Liver (tissue), 9 donors: ENCODE measurements around the gene MAIP1. TPM values are rescaled to one million over a fixed set of nuclear protein-coding genes. Genes with fewer than 3 reads are reported as not detected.

Source experiments
- DNase-seq: peaks from one replicate; pipeline ENCODE4 v3.0.0-alpha.2; 2017; ENCODE audit warnings: low spot score
- H3K27ac ChIP-seq, 2 donors: one replicate each; pipeline ENCODE4 v1.7.0; 2013; ENCODE audit warnings: inconsistent platforms in 2 of 2, low read length in 2 of 2, control low read depth in 1 of 2, low read depth in 1 of 2, mild to moderate bottlenecking in 1 of 2
- H3K27me3 ChIP-seq, 4 donors: one replicate each; pipeline versions ENCODE4 v1.6.1 to v1.7.0; 2013; ENCODE audit warnings: low read length in 3 of 4, inconsistent platforms in 1 of 4, mild to moderate bottlenecking in 1 of 4, moderate library complexity in 1 of 4; ENCODE audit not compliant: control insufficient read depth in 4 of 4, insufficient read depth in 4 of 4
- H3K36me3 ChIP-seq, 4 donors: one replicate each; pipeline versions ENCODE4 v1.6.1 to v1.7.0; 2013; ENCODE audit warnings: low read length in 3 of 4, mild to moderate bottlenecking in 3 of 4, low read depth in 1 of 4, moderate library complexity in 1 of 4; ENCODE audit not compliant: control insufficient read depth in 4 of 4, insufficient read depth in 3 of 4
- H3K4me1 ChIP-seq, 4 donors: one replicate each; pipeline versions ENCODE4 v1.6.1 to v1.7.0; 2013; ENCODE audit warnings: low read length in 3 of 4, mild to moderate bottlenecking in 3 of 4, moderate library complexity in 1 of 4; ENCODE audit not compliant: control insufficient read depth in 4 of 4, insufficient read depth in 4 of 4
- H3K4me3 ChIP-seq, 3 donors: one replicate each; pipeline versions ENCODE4 v1.6.1 to v1.7.0; 2013; ENCODE audit warnings: low read length in 3 of 3, control low read depth in 1 of 3, low read depth in 1 of 3, mild to moderate bottlenecking in 1 of 3
- H3K9ac ChIP-seq, 2 donors: one replicate each; pipeline ENCODE4 v1.7.0; 2013; ENCODE audit warnings: low read length in 2 of 2, mild to moderate bottlenecking in 2 of 2, moderate library complexity in 2 of 2, control low read depth in 1 of 2, low read depth in 1 of 2
- H3K9me3 ChIP-seq, 4 donors: one replicate each; pipeline versions ENCODE4 v1.6.1 to v1.7.0; 2013; ENCODE audit warnings: low read length in 3 of 4; ENCODE audit not compliant: control insufficient read depth in 4 of 4
- ATF3 ChIP-seq: IDR thresholded peaks from 2 replicates; pipeline ENCODE4 v1.6.1; 2016; ENCODE audit warnings: antibody characterized with exemption
- CTCF ChIP-seq: fragments of 150-350 bp; IDR thresholded peaks from 2 replicates; pipeline ENCODE4 v1.5.1; 2017; ENCODE audit warnings: improper control_type of control experiment, low read depth, low read length; ENCODE audit not compliant: missing input control
- EGR1 ChIP-seq, 2 donors: IDR thresholded peaks; 2 replicates each; pipeline ENCODE4 v1.6.1; 2016 to 2018; ENCODE audit warnings: antibody characterized with exemption in 2 of 2, low read depth in 2 of 2
- FOXA1 ChIP-seq: IDR thresholded peaks from 2 replicates; pipeline ENCODE4 v1.6.1; 2016; ENCODE audit warnings: antibody characterized with exemption
- FOXA2 ChIP-seq: IDR thresholded peaks from 2 replicates; pipeline ENCODE4 v1.6.1; 2016; ENCODE audit warnings: antibody characterized with exemption
- GABPA ChIP-seq, 2 donors: IDR thresholded peaks in 1 of 2; conservative IDR thresholded peaks in 1 of 2; 2 replicates each; pipeline ENCODE4 v1.6.1; 2016; ENCODE audit warnings: antibody characterized with exemption in 2 of 2, mild to moderate bottlenecking in 1 of 2, moderate library complexity in 1 of 2
- HNF4A ChIP-seq, 2 donors: conservative IDR thresholded peaks; 2 replicates each; pipeline ENCODE4 v1.6.1; 2016; ENCODE audit warnings: antibody characterized with exemption in 2 of 2, mild to moderate bottlenecking in 2 of 2
- HNF4G ChIP-seq: IDR thresholded peaks from 2 replicates; pipeline ENCODE4 v1.6.1; 2016; ENCODE audit warnings: antibody characterized with exemption
- JUND ChIP-seq, 2 donors: IDR thresholded peaks; 2 replicates each; pipeline ENCODE4 v1.6.1; 2016; ENCODE audit warnings: antibody characterized with exemption in 2 of 2
- NR2F2 ChIP-seq: IDR thresholded peaks from 2 replicates; pipeline ENCODE4 v1.6.1; 2016; ENCODE audit warnings: antibody characterized with exemption
- RAD21 ChIP-seq, 2 donors: IDR thresholded peaks; 2 replicates each; pipeline ENCODE4 v1.6.1; 2016; ENCODE audit warnings: antibody characterized with exemption in 2 of 2, mild to moderate bottlenecking in 2 of 2
- RXRA ChIP-seq, 2 donors: IDR thresholded peaks; 2 replicates each; pipeline ENCODE4 v1.6.1; 2017 to 2018; ENCODE audit warnings: antibody characterized with exemption in 2 of 2, mild to moderate bottlenecking in 1 of 2
- SP1 ChIP-seq: IDR thresholded peaks from 2 replicates; pipeline ENCODE4 v1.6.1; 2018; ENCODE audit warnings: antibody characterized with exemption, mild to moderate bottlenecking
- TAF1 ChIP-seq: conservative IDR thresholded peaks from 2 replicates; pipeline ENCODE4 v1.6.1; 2016; ENCODE audit warnings: antibody characterized with exemption, mild to moderate bottlenecking
- YY1 ChIP-seq: IDR thresholded peaks from 2 replicates; pipeline ENCODE4 v1.6.1; 2016; ENCODE audit warnings: antibody characterized with exemption, mild to moderate bottlenecking
- ZBTB33 ChIP-seq: IDR thresholded peaks from 2 replicates; pipeline ENCODE4 v1.6.1; 2016; ENCODE audit warnings: antibody characterized with exemption
- WGBS: extraction: QIAGEN DNeasy Blood & Tissue Kit; methylation state at CpG from one replicate; pipeline ENCODE4 v1.1.7; 2013; 5-methylcytosine and 5-hydroxymethylcytosine counted together
- polyA plus RNA-seq, 2 donors: library from polyadenylated mRNA; stranded (reverse) in 1 of 2; unstranded in 1 of 2; fragments of 200-250 nt in 1 of 2; fragments of >200 nt in 1 of 2; fragmentation: Nextera tagmentation in 1 of 2; extraction: Ambion mirVana in 1 of 2; gene quantifications; one replicate each; pipeline versions ENCODE4 v1.2.1 to v1.2.3, GENCODE V29; 2013 to 2015
- total RNA-seq, 2 donors: library from RNA; depleted of rRNA; stranded (reverse); fragments of >200 nt; gene quantifications; one replicate each; pipeline ENCODE4 v1.2.3, GENCODE V29; 2014
- TF ChIP-seq, protein P1 (sequence below): IDR thresholded peaks from 2 replicates; pipeline ENCODE4 v1.6.1; 2016; ENCODE audit warnings: antibody characterized with exemption
- TF ChIP-seq, protein P2 (sequence below): IDR thresholded peaks from 2 replicates; pipeline ENCODE4 v1.6.1; 2016; ENCODE audit warnings: antibody characterized with exemption, mild to moderate bottlenecking
- donor health status: healthy.
- donor health status: healthy.
- donor health status: healthy.
- donor health status: healthy.
- donor health status: healthy.

MAIP1 gene
- total and polyA plus RNA-seq, 4 donors: 23.0 to 40.2 (median 28.6) TPM

DNA sequence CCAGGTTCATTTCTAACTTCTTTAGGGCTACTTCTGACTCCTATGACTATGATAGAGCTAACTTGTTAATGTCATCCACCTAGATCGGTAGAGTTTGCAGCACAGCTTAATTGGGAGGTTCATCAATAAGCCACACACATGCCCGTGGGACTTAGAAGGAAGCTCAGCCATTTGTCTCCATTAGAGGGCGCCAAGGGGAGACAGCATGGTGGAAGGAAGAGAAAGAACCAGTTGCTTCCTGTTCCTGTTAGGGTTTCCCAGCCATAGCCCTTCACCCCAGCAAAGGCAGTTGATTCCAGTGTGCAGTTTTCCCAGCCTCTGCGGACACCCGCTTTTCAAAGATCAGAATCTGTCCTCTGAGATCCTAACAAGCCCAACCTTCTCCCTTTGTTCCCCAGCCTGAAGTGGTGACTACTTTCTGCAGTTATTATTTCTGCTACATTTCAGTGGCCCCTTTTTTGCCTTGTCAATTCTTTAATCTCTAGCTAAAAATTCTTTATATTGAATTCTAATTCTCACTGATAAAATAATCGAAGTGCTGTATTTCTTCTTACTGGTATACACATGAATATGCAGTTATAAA lies 30.3 kb downstream of the MAIP1 start:
- no peaks in the 10 kb centered on the region for H3K27me3 ChIP-seq
- H3K4me1 ChIP-seq: peaks cover 0 to 2% (median 0%) of the 10 kb centered on the region in 4 donors
- DNase-seq: peak; percentile 53
- no peak for TF ChIP-seq NR2F2
- no peak for TF ChIP-seq HNF4G
- peak; percentile 14 to 35 for TF ChIP-seq RXRA (IDR thresholded peaks at IDR 0.05)
- no peak for TF ChIP-seq FOXA1
- TF ChIP-seq CTCF: peak; percentile 68
- no peak for TF ChIP-seq ATF3
- TF ChIP-seq EGR1 (IDR thresholded peaks at IDR 0.05; ENCODE audit: low read depth in 2 of 2): no peak
- no peak for TF ChIP-seq TAF1
- TF ChIP-seq JUND (IDR thresholded peaks at IDR 0.05): no peak
- TF ChIP-seq YY1: peak; percentile 63
- TF ChIP-seq, protein P1, sequence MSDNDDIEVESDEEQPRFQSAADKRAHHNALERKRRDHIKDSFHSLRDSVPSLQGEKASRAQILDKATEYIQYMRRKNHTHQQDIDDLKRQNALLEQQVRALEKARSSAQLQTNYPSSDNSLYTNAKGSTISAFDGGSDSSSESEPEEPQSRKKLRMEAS: peak; percentile 13
- TF ChIP-seq FOXA2: no peak
- TF ChIP-seq ZBTB33: no peak
- TF ChIP-seq, protein P2, sequence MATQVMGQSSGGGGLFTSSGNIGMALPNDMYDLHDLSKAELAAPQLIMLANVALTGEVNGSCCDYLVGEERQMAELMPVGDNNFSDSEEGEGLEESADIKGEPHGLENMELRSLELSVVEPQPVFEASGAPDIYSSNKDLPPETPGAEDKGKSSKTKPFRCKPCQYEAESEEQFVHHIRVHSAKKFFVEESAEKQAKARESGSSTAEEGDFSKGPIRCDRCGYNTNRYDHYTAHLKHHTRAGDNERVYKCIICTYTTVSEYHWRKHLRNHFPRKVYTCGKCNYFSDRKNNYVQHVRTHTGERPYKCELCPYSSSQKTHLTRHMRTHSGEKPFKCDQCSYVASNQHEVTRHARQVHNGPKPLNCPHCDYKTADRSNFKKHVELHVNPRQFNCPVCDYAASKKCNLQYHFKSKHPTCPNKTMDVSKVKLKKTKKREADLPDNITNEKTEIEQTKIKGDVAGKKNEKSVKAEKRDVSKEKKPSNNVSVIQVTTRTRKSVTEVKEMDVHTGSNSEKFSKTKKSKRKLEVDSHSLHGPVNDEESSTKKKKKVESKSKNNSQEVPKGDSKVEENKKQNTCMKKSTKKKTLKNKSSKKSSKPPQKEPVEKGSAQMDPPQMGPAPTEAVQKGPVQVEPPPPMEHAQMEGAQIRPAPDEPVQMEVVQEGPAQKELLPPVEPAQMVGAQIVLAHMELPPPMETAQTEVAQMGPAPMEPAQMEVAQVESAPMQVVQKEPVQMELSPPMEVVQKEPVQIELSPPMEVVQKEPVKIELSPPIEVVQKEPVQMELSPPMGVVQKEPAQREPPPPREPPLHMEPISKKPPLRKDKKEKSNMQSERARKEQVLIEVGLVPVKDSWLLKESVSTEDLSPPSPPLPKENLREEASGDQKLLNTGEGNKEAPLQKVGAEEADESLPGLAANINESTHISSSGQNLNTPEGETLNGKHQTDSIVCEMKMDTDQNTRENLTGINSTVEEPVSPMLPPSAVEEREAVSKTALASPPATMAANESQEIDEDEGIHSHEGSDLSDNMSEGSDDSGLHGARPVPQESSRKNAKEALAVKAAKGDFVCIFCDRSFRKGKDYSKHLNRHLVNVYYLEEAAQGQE: no peak
- TF ChIP-seq GABPA (IDR thresholded peaks at IDR 0.05 in 1 of 2, conservative IDR thresholded peaks at IDR 0.05 in 1 of 2): peak; percentile 21 to 59
- TF ChIP-seq SP1: no peak
- TF ChIP-seq HNF4A (conservative IDR thresholded peaks at IDR 0.05): peak in 1 of 2 donors; percentile 35
- TF ChIP-seq RAD21 (IDR thresholded peaks at IDR 0.05): peak; percentile 92 to 98
- no peak overlapping the region for H3K27ac ChIP-seq
- H3K36me3 ChIP-seq: no peaks in the 10 kb centered on the region
- H3K9ac ChIP-seq: no peak overlapping the region
- WGBS: 61% methylated on average over 6 of the region's 6 CpGs
- no peaks in the 10 kb centered on the region for H3K9me3 ChIP-seq
- H3K4me3 ChIP-seq: no peak overlapping the region
